Parathyroid adenoma (tissue), 2 donors: ENCODE results near the gene SMIM10L1.

Experiments used
- H2AFZ ChIP-seq: fragments of 300-600 bp; sonication (generic); one replicate; pipeline ENCODE4 v1.7.0; 2017; ENCODE audit warnings: antibody characterized with exemption, mild to moderate bottlenecking
- H3K27ac ChIP-seq: fragments of 300-600 bp; sonication (generic); one replicate; pipeline ENCODE4 v1.7.0; 2017
- H3K27me3 ChIP-seq: fragments of 300-600 bp; sonication (generic); one replicate; pipeline ENCODE4 v1.7.0; 2017; ENCODE audit warnings: low read length; ENCODE audit not compliant: control insufficient read depth, insufficient read depth
- H3K36me3 ChIP-seq: fragments of 300-600 bp; sonication (generic); one replicate; pipeline ENCODE4 v1.7.0; 2017; ENCODE audit warnings: low read length; ENCODE audit not compliant: control insufficient read depth, insufficient read depth
- H3K4me1 ChIP-seq: fragments of 300-600 bp; sonication (generic); one replicate; pipeline ENCODE4 v1.7.0; 2017; ENCODE audit warnings: control low read depth
- H3K4me2 ChIP-seq: fragments of 300-600 bp; sonication (generic); one replicate; pipeline ENCODE4 v1.7.0; 2017; ENCODE audit warnings: low read length
- H3K4me3 ChIP-seq: fragments of 300-600 bp; sonication (generic); one replicate; pipeline ENCODE4 v1.7.0; 2017; ENCODE audit warnings: low read depth, low read length
- H3K79me2 ChIP-seq: fragments of 300-600 bp; sonication (generic); one replicate; pipeline ENCODE4 v1.7.0; 2017; ENCODE audit warnings: control low read depth
- H3K9ac ChIP-seq: fragments of 300-600 bp; sonication (generic); one replicate; pipeline ENCODE4 v1.7.0; 2017; ENCODE audit warnings: mild to moderate bottlenecking
- H3K9me3 ChIP-seq: fragments of 300-600 bp; sonication (generic); one replicate; pipeline ENCODE4 v1.7.0; 2017; ENCODE audit warnings: low read length; ENCODE audit not compliant: control insufficient read depth
- CTCF ChIP-seq: fragments of 300-600 bp; sonication (generic); IDR thresholded peaks from one replicate; pipeline ENCODE4 v1.7.0; 2017; ENCODE audit warnings: antibody characterized with exemption, mild to moderate bottlenecking
- donor health status: primary hyperparathyroidism.

The SMIM10L1 gene

DNA sequence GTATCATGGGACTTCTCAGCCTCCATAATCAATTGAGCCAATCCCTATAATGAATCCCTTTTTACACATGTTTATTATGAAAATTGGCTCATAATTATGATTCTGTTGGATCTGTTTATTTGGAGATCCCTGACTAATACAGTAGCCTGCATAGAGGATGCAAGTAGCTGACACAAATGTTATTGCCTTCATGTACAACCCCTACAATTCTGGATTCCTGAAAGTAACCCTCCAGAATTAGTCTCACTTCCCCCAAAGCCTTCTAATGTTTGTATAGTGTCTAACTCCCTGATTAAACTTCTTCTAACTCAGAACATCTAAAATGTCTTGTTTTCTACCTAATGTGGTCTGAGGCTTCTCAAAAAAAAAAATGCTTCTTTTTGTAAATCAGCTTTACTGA, 6.6 kb upstream of the SMIM10L1 start:
- Histone ChIP-seq H3K27ac (no peak overlapping the region), H3K9ac (no peak overlapping the region), H3K4me3 (no peak overlapping the region), H2AFZ (no peak overlapping the region), H3K9me3 (no peaks in the 10 kb centered on the region), H3K4me2 (no peak overlapping the region), H3K36me3 (no peaks in the 10 kb centered on the region), H3K79me2 (peaks cover 58% of the 10 kb centered on the region), H3K27me3 (no peaks in the 10 kb centered on the region), H3K4me1 (peaks cover 9% of the 10 kb centered on the region)
- TF ChIP-seq CTCF = no peak

DNA sequence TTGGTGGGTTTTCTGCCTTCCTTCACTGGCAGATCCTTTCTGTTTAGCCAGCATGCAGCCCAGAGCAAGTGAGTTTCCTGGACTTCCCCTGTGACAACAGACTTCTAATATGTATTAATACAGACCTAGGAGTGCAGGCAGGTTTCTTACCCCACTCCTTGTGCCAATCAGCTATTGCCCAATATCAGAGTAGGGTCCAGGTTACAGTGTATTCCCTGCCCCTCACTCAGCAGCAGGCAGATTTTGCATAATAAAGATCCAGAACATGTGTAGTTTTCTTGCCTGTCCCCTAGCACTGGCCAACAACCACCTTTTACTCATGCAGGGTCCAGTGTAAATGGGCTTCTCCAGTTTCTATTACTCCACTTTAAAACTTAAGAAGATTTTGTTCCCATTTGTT, 4.7 kb upstream of the SMIM10L1 start:
- H3K9me3 ChIP-seq = no peaks in the 10 kb centered on the region
- H3K79me2 ChIP-seq = peaks cover 54% of the 10 kb centered on the region
- H3K4me3 ChIP-seq = no peak overlapping the region
- H3K27me3 ChIP-seq = no peaks in the 10 kb centered on the region
- no peak overlapping the region for H3K27ac ChIP-seq
- no peak overlapping the region for H3K9ac ChIP-seq
- no peaks in the 10 kb centered on the region for H3K36me3 ChIP-seq
- no peak for TF ChIP-seq CTCF
- H2AFZ ChIP-seq = no peak overlapping the region
- no peak overlapping the region for H3K4me2 ChIP-seq
- peaks cover 13% of the 10 kb centered on the region for H3K4me1 ChIP-seq

GRCh38 chr12:11170810-11171144, 217 bp upstream of the SMIM10L1 start:
- H3K27me3 ChIP-seq = no peaks in the 10 kb centered on the region
- H3K9ac ChIP-seq = peak overlapping the region; percentile 61
- no peaks in the 10 kb centered on the region for H3K9me3 ChIP-seq
- H2AFZ ChIP-seq = peak overlapping the region; percentile 74
- peak overlapping the region; percentile 91 for H3K27ac ChIP-seq
- H3K4me3 ChIP-seq = peak overlapping the region; percentile 86
- H3K36me3 ChIP-seq = no peaks in the 10 kb centered on the region
- H3K79me2 ChIP-seq = peaks cover 31% of the 10 kb centered on the region
- peaks cover 13% of the 10 kb centered on the region for H3K4me1 ChIP-seq
- TF ChIP-seq CTCF = no peak
- H3K4me2 ChIP-seq = peak overlapping the region; percentile 66

DNA sequence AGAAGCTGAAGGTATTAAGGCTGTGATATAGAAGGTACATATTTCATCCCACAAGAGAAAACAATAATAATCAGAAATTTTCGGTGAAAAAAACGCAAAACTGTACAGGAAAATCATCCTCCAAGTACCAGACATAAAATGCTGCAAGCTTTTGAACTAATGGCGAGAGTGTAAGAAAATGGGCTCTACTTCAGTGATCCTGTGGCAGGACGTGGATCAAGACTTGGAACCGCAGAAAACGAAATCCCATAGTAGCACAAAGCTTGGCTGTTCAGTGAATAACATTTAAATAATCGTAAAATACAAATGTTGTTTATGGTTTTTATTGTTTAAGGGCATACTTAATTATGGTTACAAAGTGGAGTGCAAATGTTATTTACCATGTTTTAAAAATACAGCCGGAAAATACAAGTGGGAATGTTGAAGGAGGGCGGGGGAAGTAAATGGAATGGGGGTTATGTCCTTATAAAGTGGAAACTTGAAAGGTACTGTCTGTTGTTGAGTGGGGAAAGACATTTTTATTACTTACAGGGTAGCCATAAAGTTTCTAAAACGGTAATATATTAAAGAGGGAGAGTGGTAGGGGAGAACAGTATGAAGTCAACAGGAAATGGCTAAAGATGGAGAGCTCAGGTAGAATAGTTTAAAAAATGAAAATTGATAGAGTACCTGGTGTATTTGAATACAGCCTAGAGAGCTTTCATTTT, 1.1 kb downstream of the SMIM10L1 start:
- Histone ChIP-seq H3K4me3 (peak overlapping the region; percentile 86), H3K36me3 (no peaks in the 10 kb centered on the region), H2AFZ (peak overlapping the region; percentile 74), H3K4me2 (peak overlapping the region; percentile 66), H3K4me1 (peaks cover 13% of the 10 kb centered on the region), H3K9me3 (no peaks in the 10 kb centered on the region), H3K9ac (no peak overlapping the region), H3K27ac (peak overlapping the region; percentile 91), H3K27me3 (no peaks in the 10 kb centered on the region), H3K79me2 (peaks cover 18% of the 10 kb centered on the region)
- no peak for TF ChIP-seq CTCF

- H3K4me3 ChIP-seq = no peak overlapping the region
- H3K4me2 ChIP-seq = no peak overlapping the region
- H3K9me3 ChIP-seq = no peaks in the 10 kb centered on the region
Measured at GRCh38 chr12:11174022-11174421, 3.0 kb downstream of the SMIM10L1 start.

More at GRCh38 chr12:11174022-11174421, 3.0 kb downstream of the SMIM10L1 start:
- peaks cover 8% of the 10 kb centered on the region for H3K4me1 ChIP-seq
- no peak overlapping the region for H3K9ac ChIP-seq
- H3K36me3 ChIP-seq = no peaks in the 10 kb centered on the region
- H3K27me3 ChIP-seq = no peaks in the 10 kb centered on the region
- TF ChIP-seq CTCF = no peak
- no peak overlapping the region for H2AFZ ChIP-seq
- peaks cover 13% of the 10 kb centered on the region for H3K79me2 ChIP-seq
- no peak overlapping the region for H3K27ac ChIP-seq
